H1 (cell line): ENCODE measurements around the gene C12orf76. TPM values are rescaled to one million over a fixed set of nuclear protein-coding genes. Genes with fewer than 3 reads are reported as not detected.
"Not testable (repeated sequence)": the region's sequence is repeated elsewhere in the genome, so short reads cannot be mapped to it uniquely, and the experiment has no call there.

Source experiments
- CTCF ChIA-PET: fragments of 300-600 bp; sonication (Branson Sonifier 250); formaldehyde crosslinking; loops from one replicate; lab custom pipeline; 2021; ENCODE audit not compliant: partially characterized antibody; lab: Charles Lee
- POLR2A ChIA-PET: fragments of 300-600 bp; sonication (Branson Sonifier 250); formaldehyde crosslinking; loops from one replicate; lab custom pipeline; 2021; ENCODE audit warnings: inconsistent platforms; ENCODE audit not compliant: partially characterized antibody; lab: Charles Lee
- DNase-seq, 2 experiments: peaks; one replicate each; pipeline versions ENCODE4 v3.0.0 to v3.0.0-alpha.2; 2010 to 2022; ENCODE audit warnings: low spot score in 2 of 2, low read depth in 1 of 2, mixed read lengths in 1 of 2
- FAIRE-seq: peaks from 2 replicates; lab custom pipeline; 2011; peaks lifted over from hg19 to GRCh38; lab: Jason Lieb, UNC
- H2AFZ ChIP-seq: 2 replicates; pipeline ENCODE4 v1.8.1; 2012; ENCODE audit warnings: low read length, inconsistent platforms
- H2AK5ac ChIP-seq: 2 replicates; pipeline ENCODE4 v1.6.1; 2013; ENCODE audit warnings: low read depth, low read length
- H2BK120ac ChIP-seq: replicated peaks from 2 replicates; pipeline ENCODE3; 2013; ENCODE audit warnings: low read depth, low read length, inconsistent platforms
- H2BK12ac ChIP-seq: 2 replicates; pipeline ENCODE4 v1.6.1; 2013; ENCODE audit warnings: low read depth, low read length
- H2BK15ac ChIP-seq: 2 replicates; pipeline ENCODE4 v1.6.1; 2013; ENCODE audit warnings: low read length
- H2BK20ac ChIP-seq: 2 replicates; pipeline ENCODE4 v1.6.1; 2013; ENCODE audit warnings: low read length
- H2BK5ac ChIP-seq: 2 replicates; pipeline ENCODE4 v1.6.1; 2013; ENCODE audit warnings: low read depth, low read length
- H3K14ac ChIP-seq: 2 replicates; pipeline ENCODE4 v1.6.1; 2013; ENCODE audit warnings: inconsistent platforms; ENCODE audit not compliant: insufficient read length
- H3K18ac ChIP-seq: 2 replicates; pipeline ENCODE4 v1.6.1; 2013; ENCODE audit warnings: low read length; ENCODE audit errors: extremely low read depth
- H3K23ac ChIP-seq: 2 replicates; pipeline ENCODE4 v1.6.1; 2013; ENCODE audit warnings: inconsistent platforms; ENCODE audit not compliant: insufficient read length
- H3K23me2 ChIP-seq: 2 replicates; pipeline ENCODE4 v1.6.1; 2013; ENCODE audit warnings: low read depth, low read length
- H3K27ac ChIP-seq: 2 replicates; pipeline ENCODE4 v1.6.1; 2011; ENCODE audit warnings: low read depth, low read length, inconsistent platforms
- H3K27me3 ChIP-seq, 4 experiments: replicated peaks in 1 of 4; 1 replicate in 1 of 4; 2 replicates in 3 of 4; pipeline versions ENCODE4 v1.6.1 to v1.8.1; 2011 to 2013; ENCODE audit warnings: low read length in 3 of 4, mild to moderate bottlenecking in 3 of 4, inconsistent platforms in 2 of 4, mixed read lengths in 2 of 4, moderate library complexity in 1 of 4; ENCODE audit not compliant: control insufficient read depth in 3 of 4, insufficient read depth in 3 of 4; ENCODE audit errors: extremely low read depth in 1 of 4
- H3K36me3 ChIP-seq, 4 experiments: 2 replicates each; pipeline versions ENCODE4 v1.6.1 to v1.8.1; 2011 to 2013; ENCODE audit warnings: mild to moderate bottlenecking in 4 of 4, low read length in 3 of 4, moderate library complexity in 2 of 4, control low read depth in 1 of 4, inconsistent platforms in 1 of 4; ENCODE audit not compliant: insufficient read depth in 4 of 4, control insufficient read depth in 2 of 4
- H3K4ac ChIP-seq: replicated peaks from 2 replicates; pipeline ENCODE3; 2013; ENCODE audit warnings: low read length, low read depth, mixed read lengths, inconsistent platforms; ENCODE audit not compliant: insufficient read length
- H3K4me1 ChIP-seq, 4 experiments: replicated peaks in 1 of 4; 1 replicate in 1 of 4; 2 replicates in 3 of 4; pipeline versions ENCODE4 v1.6.1 to v1.8.1; 2011 to 2013; ENCODE audit warnings: low read length in 3 of 4, inconsistent platforms in 2 of 4, mixed read lengths in 1 of 4; ENCODE audit not compliant: insufficient read depth in 4 of 4, control insufficient read depth in 3 of 4
- H3K4me2 ChIP-seq, 2 experiments: 2 replicates each; pipeline versions ENCODE4 v1.6.1 to v1.8.1; 2011 to 2013; ENCODE audit warnings: low read depth in 2 of 2, low read length in 2 of 2, control low read depth in 1 of 2, inconsistent platforms in 1 of 2, mild to moderate bottlenecking in 1 of 2; ENCODE audit not compliant: insufficient read depth in 1 of 2
- H3K4me3 ChIP-seq, 4 experiments: fragments of 200-600, 300-600 bp in 1 of 4; sonication (generic), shearing (Covaris generic), sonication (Bioruptor Twin) in 1 of 4; 2 replicates each; pipeline versions ENCODE4 v1.5.1 to v1.8.1; 2011 to 2016; ENCODE audit warnings: low read length in 4 of 4, low read depth in 3 of 4, control low read depth in 2 of 4, inconsistent platforms in 2 of 4, mild to moderate bottlenecking in 2 of 4, mixed read lengths in 1 of 4, moderate library complexity in 1 of 4; ENCODE audit not compliant: insufficient read depth in 2 of 4; ENCODE audit errors: extremely low read depth in 1 of 4
- H3K56ac ChIP-seq: replicated peaks from 2 replicates; pipeline ENCODE3; 2013; ENCODE audit warnings: low read depth, mild to moderate bottlenecking, mixed read lengths, low read length, inconsistent platforms; ENCODE audit not compliant: insufficient read length
- H3K79me1 ChIP-seq: 2 replicates; pipeline ENCODE4 v1.6.1; 2013; ENCODE audit warnings: low read depth, low read length, control low read depth
- H3K79me2 ChIP-seq, 2 experiments: 2 replicates each; pipeline versions ENCODE4 v1.6.1 to v1.8.1; 2012 to 2013; ENCODE audit warnings: low read length in 2 of 2, mild to moderate bottlenecking in 2 of 2, inconsistent platforms in 1 of 2; ENCODE audit not compliant: insufficient read depth in 2 of 2, control insufficient read depth in 1 of 2
- H3K9ac ChIP-seq, 4 experiments: replicated peaks in 1 of 4; 1 replicate in 1 of 4; 2 replicates in 3 of 4; pipeline versions ENCODE4 v1.6.1 to v1.8.1; 2011 to 2013; ENCODE audit warnings: low read depth in 3 of 4, low read length in 3 of 4, control low read depth in 2 of 4, mild to moderate bottlenecking in 2 of 4, moderate library complexity in 2 of 4, inconsistent platforms in 1 of 4; ENCODE audit errors: extremely low read depth in 1 of 4
- H3K9me3 ChIP-seq, 2 experiments: 2 replicates each; pipeline versions ENCODE4 v1.6.1 to v1.8.1; 2012 to 2013; ENCODE audit warnings: mild to moderate bottlenecking in 2 of 2, moderate library complexity in 2 of 2, control low read depth in 1 of 2, inconsistent platforms in 1 of 2, low read depth in 1 of 2, low read length in 1 of 2, mixed read lengths in 1 of 2; ENCODE audit not compliant: insufficient read depth in 2 of 2
- H4K20me1 ChIP-seq, 2 experiments: replicated peaks in 1 of 2; 2 replicates each; pipeline versions ENCODE3 to v1.8.1; 2011 to 2013; ENCODE audit warnings: inconsistent platforms in 2 of 2, low read length in 2 of 2, mild to moderate bottlenecking in 1 of 2; ENCODE audit not compliant: insufficient read depth in 2 of 2, control insufficient read depth in 1 of 2
- H4K5ac ChIP-seq: 2 replicates; pipeline ENCODE4 v1.6.1; 2013; ENCODE audit warnings: low read length, low read depth, mixed read lengths, inconsistent platforms; ENCODE audit not compliant: insufficient read length
- H4K8ac ChIP-seq: 2 replicates; pipeline ENCODE4 v1.8.0; 2013; ENCODE audit warnings: mild to moderate bottlenecking, moderate library complexity, low read length, inconsistent platforms; ENCODE audit not compliant: insufficient read depth; ENCODE audit errors: extremely low read depth
- H4K91ac ChIP-seq: replicated peaks from 2 replicates; pipeline ENCODE3; 2013; ENCODE audit warnings: low read length, mixed read lengths, inconsistent platforms; ENCODE audit not compliant: insufficient read length
- WGBS, 2 experiments: shearing (Covaris generic) in 1 of 2; methylation state at CpG; one replicate each; pipeline versions ENCODE4 v1.1.6 to v1.1.7; 2013 to 2015; ENCODE audit warnings: low lambda C conversion rate in 2 of 2, mixed read lengths in 2 of 2, inconsistent platforms in 1 of 2, low coverage in 1 of 2, missing lambda C conversion rate in 1 of 2; ENCODE audit not compliant: insufficient replicate concordance in 2 of 2, insufficient coverage in 1 of 2, insufficient read length in 1 of 2; ENCODE audit errors: extremely low coverage in 1 of 2, missing lambda C conversion rate in 1 of 2; 5-methylcytosine and 5-hydroxymethylcytosine counted together
- polyA plus RNA-seq, 7 experiments: library from polyadenylated mRNA; depleted of rRNA in 3 of 7; stranded (reverse) in 5 of 7; unstranded in 2 of 7; fragments of >200 nt in 5 of 7; fragments of 200-250 nt in 2 of 7; gene quantifications; 1 replicate in 5 of 7; 2 replicates in 1 of 7; 4 replicates in 1 of 7; pipeline versions ENCODE4 v1.2.1 to v1.2.3, GENCODE V29; 2011 to 2013; ENCODE audit warnings: missing spikeins in 2 of 7, mixed read lengths in 2 of 7
- total RNA-seq: library from RNA; stranded (reverse); fragmentation: NEBNext Ultra II Directional; extraction: Animal tissue kit (Norgen Biotek cat#: 25700); gene quantifications from 2 replicates; pipeline ENCODE4 v1.2.1, GENCODE V29; 2021

C12orf76 gene
- total and polyA plus RNA-seq, 2 of the 8 experiments (the other 6 are each of a cell fraction or from before 2014, with no cell fraction given) = 14.4 to 18.6 TPM

- H4K8ac ChIP-seq, H2BK12ac ChIP-seq, H3K18ac ChIP-seq, H3K79me1 ChIP-seq, H3K4ac ChIP-seq, H3K14ac ChIP-seq, H3K23me2 ChIP-seq, H3K56ac ChIP-seq, H3K36me3 ChIP-seq, H3K23ac ChIP-seq, H2BK5ac ChIP-seq, H3K27ac ChIP-seq, DNase-seq, POLR2A ChIA-PET, H2AK5ac ChIP-seq, H3K4me1 ChIP-seq, H4K91ac ChIP-seq, H3K27me3 ChIP-seq, FAIRE-seq, H3K9ac ChIP-seq, CTCF ChIA-PET, H2BK15ac ChIP-seq, H4K20me1 ChIP-seq, H2BK120ac ChIP-seq, H3K9me3 ChIP-seq, H2BK20ac ChIP-seq: not testable (repeated sequence)
- H3K79me2 ChIP-seq = peaks cover 0 to 12% of the 10 kb centered on the region in 2 experiments; a peak in 2 of 4 replicates
- peak overlapping the region; percentile 65 to 68 for H3K4me2 ChIP-seq
- H2AFZ ChIP-seq = peak overlapping the region; percentile 71
- H3K4me3 ChIP-seq = peak overlapping the region; percentile 76 to 94 (median 79); a peak in 7 of 8 replicates
- 89 to 100% methylated on average over 1 to 11 of the region's 11 CpGs for WGBS, 2 experiments
- H4K5ac ChIP-seq = peak overlapping the region; percentile 6
Measured at GRCh38 chr12:110049034-110049433, 712 bp upstream of the C12orf76 start.
